ENCODE measurements around the gene MX1.

- TF ChIP-seq, protein P1, sequence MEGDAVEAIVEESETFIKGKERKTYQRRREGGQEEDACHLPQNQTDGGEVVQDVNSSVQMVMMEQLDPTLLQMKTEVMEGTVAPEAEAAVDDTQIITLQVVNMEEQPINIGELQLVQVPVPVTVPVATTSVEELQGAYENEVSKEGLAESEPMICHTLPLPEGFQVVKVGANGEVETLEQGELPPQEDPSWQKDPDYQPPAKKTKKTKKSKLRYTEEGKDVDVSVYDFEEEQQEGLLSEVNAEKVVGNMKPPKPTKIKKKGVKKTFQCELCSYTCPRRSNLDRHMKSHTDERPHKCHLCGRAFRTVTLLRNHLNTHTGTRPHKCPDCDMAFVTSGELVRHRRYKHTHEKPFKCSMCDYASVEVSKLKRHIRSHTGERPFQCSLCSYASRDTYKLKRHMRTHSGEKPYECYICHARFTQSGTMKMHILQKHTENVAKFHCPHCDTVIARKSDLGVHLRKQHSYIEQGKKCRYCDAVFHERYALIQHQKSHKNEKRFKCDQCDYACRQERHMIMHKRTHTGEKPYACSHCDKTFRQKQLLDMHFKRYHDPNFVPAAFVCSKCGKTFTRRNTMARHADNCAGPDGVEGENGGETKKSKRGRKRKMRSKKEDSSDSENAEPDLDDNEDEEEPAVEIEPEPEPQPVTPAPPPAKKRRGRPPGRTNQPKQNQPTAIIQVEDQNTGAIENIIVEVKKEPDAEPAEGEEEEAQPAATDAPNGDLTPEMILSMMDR (IDR thresholded peaks at IDR 0.05; ENCODE audit: insufficient read depth, low read length): no peak
- no peak for TF ChIP-seq REST (IDR thresholded peaks at IDR 0.05; ENCODE audit: insufficient replicate concordance, low read depth)
Observed at GRCh38 chr21:41398251-41398650, 27.8 kb upstream of the MX1 start.
